Measurements from ENCODE around the gene CUL3.

The CUL3 gene

DNA sequence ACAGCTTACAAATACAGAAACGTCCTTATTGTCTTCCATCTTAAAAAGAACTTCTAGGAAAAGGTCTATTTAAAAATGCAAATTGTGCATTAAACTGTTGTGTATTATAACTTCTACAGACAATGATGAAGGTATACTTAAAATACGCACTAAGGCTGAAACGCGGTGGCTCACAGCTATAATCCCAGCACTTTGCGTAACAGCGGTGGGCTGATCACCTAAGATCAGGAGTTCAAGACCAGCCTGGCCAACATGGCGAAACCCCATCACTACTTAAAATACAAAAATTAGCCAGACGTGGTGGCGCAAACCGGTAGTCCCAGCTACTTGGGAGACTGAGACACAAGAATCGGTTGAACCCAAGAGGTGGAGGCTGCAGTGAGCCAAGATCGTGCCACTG lies 4.9 kb downstream of the CUL3 start:
- no peak for DNase-seq (ENCODE audit: low spot score)

DNA sequence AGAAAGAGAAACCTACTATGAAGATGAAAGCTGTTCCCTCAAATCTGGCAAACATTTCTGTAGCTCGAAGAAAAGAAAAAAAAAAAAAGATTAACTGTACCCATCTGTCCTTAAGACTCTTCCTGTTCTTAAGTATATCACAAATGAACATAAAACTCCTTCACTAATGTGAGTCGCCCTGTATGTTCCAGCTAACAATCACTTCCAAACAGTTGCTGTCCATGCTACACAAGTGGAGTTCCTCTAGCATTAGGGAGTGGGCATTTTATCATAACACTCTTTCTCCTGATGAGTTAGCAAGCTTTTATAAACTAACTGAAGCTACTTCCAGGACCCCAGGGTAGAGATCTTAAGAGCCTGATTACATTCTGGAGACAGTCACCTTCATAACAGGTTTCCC lies 5.8 kb downstream of the CUL3 start:
- no peak for DNase-seq (ENCODE audit: low spot score)

DNA sequence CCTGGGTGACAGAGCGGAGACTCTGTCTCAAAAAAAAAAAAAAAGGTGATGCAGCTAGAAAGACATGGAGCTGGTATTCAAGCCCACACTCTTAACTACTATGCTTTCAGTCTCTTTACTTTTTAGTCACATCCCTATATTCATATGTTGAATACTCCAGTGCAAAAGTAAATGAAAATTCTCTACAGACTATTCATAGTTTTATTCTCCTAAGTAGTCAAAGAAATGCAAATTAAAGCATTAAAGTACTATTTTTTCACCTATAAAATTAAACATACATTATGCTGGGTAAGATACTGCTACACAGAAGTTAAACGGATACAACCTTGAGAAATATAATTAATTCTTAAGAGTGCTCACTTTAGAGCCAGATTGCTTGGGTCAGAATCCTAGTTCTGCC lies 7.6 kb downstream of the CUL3 start:
- DNase-seq (ENCODE audit: low spot score): no peak

DNA sequence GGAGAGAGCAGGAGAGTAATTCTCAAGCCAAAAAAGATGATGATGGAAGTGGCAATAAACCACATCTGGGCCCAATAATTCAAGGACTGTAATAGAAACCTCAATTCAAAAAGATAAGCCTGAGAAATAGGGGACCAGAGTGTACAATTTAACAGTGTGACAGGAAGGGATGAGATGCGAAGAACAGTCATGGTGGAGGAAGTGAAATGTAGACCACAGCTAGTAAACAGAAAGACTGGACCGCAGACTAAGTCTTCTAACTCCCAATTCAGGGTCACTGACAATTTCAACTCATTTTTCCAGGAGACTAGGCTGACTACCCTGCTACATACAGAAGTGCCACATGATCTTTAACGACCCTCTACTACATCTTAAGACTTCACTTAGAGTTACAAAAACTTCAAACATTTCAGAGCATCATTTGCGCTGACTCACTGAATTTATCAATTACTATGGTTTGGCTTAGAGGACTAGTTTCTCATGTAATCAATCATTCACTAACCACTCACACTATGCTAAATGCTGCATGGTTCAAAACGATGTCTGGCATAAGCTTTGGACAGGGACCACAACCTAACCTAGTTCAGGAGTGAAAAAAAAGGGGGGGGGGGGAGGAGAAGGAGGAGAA lies 9.0 kb downstream of the CUL3 start:
- DNase-seq (ENCODE audit: low spot score): no peak

DNA sequence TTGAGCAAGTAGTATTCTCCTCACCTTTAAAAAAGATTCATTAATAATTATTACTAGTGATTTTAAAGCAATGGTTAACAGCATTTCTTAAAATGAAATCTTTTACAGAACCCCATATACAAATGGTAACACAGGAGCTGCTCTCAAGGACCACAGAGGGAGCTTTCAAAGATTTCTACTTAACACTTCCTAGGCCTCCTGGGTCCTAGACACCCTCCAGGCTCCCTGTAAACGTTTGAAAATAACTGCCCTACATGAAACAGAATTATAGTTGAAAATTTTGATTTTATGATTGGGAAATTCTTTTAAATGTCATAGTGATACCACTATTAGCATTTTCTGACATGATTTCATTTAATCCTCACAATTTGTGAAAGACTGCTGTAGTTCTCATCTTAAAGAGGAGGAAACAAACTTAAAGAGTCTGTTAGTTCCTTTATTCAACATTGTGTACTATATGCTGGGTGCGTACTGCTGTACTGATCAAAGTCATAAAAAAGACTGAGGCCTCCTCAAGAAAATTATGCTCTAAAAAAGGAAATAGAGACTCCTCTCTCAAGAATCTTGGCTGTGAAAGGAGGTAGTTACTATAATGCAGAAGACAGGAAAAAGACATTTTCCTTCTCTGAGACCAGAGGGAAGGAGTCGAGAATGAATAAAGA lies 10.6 kb downstream of the CUL3 start:
- DNase-seq (ENCODE audit: low spot score): no peak

DNA sequence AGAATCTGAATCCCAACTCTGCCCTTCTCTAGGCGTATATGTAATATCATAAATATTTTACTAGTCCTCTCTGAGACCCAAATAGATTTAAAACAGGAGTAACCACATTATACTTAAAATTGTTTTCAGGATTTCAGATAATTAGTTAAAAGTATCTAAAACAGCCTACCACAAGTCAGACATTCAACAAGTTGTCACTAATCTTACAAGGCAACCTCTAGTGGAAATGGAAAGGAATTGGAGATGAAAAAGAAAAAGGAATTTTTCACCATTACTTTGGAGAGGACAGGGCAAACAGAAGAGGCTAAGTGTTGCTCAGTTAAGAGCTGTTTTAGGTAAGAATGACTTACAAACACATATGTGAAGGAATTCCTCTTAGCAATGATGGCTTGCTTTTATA lies 11.4 kb downstream of the CUL3 start:
- DNase-seq (ENCODE audit: low spot score): no peak

DNA sequence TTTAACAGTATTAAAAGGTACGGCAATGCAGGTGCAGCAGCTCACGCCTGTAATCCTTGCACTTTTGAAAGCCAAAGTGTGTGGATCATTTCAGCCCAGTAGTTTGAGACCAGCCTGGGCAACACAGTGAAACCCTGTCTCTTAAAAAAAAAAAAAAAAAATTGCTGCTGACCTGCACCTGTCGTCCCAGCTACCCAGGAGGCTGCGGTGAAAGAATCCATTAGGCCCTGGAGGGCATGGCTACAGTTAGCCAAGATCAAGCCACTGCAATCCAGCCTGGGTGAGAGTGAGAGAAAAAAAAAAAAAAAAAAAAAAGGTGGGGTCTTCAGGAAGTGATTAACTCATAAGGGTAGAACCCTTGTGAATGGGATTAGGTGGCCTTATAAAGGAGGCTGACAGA lies 12.8 kb downstream of the CUL3 start:
- DNase-seq (ENCODE audit: low spot score): no peak

DNA sequence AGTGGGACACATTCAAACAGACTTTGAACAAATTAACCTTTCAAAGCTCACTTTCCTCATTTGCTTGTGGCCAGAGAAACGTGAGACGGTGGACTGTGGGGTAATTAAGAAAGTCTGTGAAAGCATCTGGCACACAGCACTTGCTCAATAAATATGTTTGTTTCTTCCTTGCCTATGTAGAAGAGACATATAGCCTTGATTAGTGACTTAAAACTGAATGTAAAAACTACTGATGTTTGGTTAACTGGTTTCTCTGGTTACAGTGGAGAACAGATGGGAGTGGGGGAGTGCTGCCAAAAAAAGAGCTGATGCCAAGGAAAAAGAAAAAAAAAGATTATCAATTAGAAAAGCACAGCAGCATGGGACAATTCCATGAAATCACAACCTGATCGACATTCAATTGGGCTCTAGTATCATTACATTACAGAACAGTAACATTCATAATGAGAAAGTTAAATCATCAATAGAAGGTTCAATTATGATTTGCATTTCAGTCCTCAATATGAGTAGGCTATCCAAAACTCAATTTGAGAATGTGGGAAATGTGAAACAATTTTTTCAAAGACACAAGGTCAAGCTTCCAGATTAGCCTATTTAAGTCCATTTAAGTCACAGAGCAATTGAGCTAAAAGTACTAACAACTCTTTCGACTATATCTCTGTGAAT lies 14.7 kb downstream of the CUL3 start:
- no peak for DNase-seq (ENCODE audit: low spot score)

DNA sequence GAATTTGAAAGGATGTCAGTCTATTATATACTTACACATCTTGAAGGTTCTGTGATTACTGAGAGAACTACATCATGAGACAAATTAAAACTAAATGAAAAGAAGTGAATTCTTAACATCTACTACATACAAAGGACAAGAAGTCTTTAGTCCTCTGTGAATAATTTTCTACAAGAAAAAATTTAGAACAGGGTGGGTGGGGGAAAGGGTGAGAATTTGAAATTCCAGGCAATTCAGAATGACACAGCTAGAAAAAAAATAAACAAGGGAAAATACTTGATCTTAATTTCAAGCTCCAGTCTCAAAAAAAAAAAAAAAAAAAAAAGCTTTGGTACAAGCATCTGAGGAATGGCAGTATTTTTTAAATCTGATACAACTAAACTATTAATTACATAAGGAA lies 15.5 kb downstream of the CUL3 start:
- DNase-seq (ENCODE audit: low spot score): no peak

DNA sequence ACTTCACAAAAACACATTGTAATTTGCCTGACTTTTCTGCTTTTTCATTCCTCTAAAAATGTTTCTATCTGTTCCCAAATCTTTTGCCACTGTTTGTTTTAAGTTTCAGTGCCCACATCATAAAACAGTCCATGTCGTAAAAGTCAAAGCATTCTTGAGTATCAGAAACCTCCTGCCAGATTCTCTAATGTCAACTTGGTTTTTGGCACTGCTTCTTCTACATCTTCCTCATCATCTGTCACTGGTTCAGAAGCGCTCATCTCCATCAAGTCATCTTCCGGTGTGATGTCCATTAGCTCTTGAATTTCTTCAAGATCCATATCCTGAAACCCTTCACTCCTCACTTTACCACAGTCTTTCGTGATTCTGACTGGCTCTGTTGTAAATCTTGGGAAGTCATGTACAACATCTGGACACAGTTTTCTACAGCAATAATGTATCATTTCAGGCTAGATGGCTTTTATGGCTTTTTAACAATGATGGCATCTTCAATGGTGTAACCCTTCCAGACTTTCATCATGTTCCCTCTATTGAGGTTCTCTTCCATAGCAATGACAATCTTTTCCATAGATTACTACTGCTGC lies 19.6 kb downstream of the CUL3 start:
- no peak for DNase-seq (ENCODE audit: low spot score)

DNA sequence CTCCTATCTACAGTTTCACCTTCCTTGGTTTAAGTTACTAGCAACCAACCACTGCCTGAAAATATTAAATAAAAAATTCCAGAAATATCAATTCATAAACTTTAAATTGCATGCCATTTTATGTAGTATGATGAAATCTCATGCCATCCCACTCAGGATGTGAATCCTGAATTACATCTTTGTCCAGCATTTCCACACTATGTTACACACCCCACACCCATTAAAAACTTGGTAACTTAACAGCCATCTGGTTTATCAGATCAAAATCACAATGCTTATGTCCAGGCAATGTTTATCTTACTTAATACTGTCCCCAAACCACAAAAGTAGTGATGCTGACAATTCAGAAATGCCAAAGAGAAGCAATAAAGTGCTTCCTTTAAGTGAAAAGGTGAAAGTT lies 21.6 kb downstream of the CUL3 start:
- DNase-seq (ENCODE audit: low spot score): no peak

DNA sequence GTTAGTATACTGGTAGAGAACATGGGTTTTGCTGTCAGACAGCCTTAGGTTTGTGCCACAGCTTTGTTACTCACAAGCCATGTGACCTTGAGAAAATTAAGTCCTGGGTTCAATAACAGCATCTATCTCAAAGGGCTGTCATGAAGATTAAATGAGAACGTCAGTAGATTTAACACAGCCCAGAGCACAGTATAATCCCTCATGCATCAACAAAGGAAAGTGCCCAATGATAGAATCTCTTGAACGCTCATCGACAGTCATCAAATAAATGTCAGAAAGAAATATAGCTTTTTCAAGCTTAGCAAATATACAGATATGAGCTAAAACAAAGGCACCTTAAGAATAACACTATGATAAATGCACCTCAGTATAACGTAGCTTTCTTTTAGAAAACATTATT lies 22.3 kb downstream of the CUL3 start:
- no peak for DNase-seq (ENCODE audit: low spot score)

DNA sequence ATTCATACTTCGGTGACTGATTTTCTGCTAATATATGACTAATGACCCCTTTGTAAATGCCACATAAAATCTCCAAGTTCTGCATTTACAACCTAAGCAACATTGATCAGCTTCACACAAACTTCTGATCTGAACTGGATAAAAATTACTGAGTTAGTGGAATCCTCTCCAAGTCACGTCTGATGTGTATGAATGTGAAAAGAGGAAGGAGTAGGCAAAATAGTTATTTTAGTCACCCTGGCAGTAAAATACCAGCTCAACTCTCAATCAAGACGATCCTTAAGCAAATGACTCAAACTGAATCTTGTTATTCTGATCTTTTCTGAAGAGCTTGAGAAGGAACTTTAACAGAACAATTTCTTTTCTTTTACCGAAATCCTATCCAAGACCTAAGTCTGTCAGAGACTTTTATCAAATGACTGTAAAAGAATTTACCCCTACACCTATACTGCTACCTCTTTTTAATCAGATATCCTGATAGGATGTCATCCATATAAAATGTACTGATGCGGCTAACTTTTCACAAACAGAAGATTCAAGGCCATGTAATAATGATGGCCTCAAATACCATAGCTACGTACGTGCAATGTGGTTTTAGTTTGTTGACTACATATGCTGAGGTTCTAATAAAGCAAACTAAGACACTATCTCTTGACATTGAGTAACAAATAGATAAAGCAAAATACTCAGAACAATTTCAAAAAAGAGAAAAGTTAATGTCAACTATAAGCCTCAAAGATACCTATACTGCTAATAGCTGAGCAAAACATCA lies 23.7 kb downstream of the CUL3 start:
- no peak for DNase-seq (ENCODE audit: low spot score)

DNA sequence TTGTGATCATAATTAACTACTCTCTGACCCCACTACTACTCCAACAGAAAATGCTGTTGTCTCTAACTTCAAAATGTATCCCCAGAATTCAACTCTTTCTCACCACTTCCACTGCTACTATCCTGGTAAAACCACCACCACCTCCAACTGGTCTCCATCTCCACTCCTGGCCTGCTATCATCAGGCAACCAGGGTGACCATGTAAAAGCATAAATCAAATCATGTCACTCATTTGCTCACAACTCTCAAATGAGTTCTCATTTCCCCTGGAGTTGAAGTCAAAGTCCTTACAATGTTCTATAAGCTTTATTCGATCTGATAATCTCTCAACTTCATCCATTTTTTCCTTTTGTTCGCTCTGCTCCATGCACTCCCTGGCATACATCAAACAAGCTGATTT lies 24.6 kb downstream of the CUL3 start:
- no peak for DNase-seq (ENCODE audit: low spot score)

DNA sequence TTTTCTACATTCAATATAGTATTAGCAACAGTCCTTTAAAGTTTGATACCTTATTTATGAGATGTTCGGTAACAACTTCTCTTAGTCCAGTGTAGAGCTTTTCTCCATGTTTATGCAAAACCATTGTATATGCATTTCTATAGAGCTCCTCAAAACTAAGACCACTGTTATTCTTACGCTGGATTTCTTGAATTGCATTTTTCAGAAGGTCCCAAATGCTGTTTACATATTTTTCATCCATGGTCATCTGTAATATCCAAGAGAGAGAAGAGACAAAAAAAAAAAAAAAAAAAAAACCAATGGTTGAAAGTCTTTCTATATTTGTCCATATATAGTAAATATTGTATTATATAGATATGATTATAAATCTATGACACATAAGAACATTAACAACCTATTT lies 27.6 kb downstream of the CUL3 start:
- no peak for DNase-seq (ENCODE audit: low spot score)

DNA sequence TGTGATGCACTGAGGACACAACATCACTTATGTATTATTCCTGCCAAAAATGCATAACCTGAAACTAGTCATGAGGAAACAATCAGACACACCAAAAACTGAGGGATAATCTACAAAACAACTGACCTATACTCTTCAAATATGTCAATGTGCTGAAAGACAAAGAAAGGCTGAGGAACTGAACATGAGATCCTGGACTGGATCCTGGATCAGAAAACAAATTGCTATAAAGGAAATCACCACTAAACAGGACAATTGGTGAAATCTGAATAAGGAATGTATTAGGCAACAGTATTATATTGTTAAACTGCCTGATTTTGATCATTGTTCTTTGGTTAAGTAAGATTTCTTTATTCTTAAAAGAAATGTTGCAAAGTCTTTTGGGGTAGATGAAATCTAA lies 28.8 kb downstream of the CUL3 start:
- no peak for DNase-seq (ENCODE audit: low spot score)

DNA sequence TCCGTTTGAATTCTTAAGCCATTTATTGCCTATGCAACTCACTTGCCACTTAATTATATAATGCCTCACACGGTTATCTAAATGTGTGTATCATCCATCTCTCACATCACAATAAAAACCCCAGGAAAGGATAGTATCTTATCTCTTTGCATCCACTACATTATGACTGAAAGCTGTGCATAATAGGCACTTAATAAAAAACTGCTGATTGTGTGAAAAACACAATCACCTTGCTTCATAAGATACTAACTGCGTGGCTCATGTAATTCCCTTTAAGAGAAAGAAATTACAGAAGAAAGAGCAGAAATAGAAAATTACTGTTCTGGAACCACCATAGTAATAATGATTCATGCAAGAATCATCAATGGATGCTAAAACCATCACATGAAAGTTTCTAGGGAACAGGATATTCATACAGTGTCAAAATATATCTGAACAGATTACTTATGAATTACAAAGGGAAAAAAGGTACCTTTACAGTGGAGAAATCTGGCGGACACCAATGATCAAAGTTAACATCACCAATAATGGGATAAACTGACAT lies 29.3 kb downstream of the CUL3 start:
- DNase-seq (ENCODE audit: low spot score): no peak

DNA sequence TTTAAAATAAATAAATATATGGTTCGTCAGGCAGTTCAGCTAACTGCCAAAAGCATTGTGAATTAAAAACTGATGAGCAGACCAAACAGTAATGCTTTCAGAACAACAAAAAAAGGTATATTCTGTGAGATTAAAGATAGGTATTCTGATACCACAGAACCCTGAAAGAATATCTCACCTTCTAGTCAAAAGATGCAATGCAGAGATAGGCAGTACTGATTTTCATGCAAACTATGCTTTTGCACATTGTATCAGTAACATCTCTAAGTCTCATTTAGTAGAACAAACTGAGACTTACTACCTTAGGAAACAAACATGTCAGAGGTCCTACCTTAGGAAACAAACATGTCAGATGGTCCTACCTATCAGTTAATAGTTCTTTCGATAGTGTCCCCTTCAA lies 32.4 kb downstream of the CUL3 start:
- DNase-seq (ENCODE audit: low spot score): no peak

DNA sequence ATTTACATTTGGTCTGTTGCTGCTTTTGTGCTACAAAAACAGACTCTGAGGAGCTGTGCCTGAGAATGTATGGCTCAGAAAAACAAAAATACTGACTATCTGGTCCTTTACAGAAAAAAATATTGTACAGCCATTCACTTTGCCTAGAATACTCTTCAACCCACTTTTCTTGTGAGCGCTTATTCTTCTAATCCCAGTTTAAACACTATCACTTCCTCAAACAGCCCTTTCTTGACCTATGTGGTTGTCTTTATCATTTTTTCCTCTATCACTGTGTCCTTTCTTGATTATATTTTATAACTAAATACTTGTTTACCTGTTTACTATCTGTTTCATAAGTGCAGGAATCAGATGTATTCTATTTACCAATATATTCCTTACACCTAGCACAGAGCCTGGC lies 33.5 kb downstream of the CUL3 start:
- DNase-seq (ENCODE audit: low spot score): no peak

DNA sequence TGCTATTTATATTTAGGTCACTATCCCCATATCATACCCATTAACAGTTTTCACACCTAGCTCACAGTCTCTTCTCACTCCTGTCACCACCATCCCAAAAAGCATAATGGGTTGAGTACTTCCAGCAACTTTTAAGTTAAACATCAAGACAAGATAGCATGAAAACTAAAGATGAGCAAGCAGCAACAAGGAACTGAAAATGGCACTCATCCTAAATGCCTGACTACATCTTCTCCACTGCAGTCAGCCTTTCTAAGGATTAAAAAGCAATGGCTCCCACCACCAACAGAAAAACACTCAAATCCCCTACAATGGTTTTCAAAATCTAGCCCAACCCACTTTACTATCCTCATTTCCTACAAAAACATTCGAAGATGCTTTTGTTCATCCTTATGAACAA lies 38.2 kb downstream of the CUL3 start:
- no peak for DNase-seq (ENCODE audit: low spot score)

DNA sequence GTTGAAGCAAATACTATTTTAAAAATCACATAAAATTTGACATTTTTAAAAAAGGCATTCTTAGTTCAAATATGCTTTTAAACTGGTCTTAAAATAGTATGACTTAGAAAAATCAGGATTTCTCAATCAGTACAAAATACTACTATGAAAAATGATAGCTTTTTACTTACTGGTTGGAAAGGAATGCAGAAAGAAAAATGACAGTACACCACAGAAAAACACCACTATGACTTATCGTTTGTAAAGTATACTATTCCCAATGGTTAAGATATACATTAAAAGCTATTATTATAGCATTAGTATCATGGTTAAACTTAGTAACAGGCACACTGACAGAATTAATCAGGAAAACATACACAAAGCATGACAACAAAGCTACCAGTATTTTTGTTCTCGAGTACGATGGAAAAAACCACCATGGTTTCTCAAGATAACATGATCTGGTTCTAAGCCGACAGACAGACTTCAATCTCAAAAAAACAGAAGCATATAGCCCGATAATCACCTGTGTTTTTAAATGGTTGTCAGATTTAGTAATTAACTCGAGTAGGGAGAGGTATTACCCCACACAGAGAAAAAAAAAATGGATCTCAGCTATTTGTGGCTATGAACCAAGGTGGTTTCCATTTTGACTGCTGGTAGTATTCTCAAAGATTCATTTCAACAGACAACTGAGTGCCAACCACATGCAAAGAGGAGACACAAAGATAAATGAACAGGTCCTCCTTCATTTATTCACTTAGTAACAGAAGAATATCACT lies 39.1 kb downstream of the CUL3 start:
- DNase-seq (ENCODE audit: low spot score): no peak

DNA sequence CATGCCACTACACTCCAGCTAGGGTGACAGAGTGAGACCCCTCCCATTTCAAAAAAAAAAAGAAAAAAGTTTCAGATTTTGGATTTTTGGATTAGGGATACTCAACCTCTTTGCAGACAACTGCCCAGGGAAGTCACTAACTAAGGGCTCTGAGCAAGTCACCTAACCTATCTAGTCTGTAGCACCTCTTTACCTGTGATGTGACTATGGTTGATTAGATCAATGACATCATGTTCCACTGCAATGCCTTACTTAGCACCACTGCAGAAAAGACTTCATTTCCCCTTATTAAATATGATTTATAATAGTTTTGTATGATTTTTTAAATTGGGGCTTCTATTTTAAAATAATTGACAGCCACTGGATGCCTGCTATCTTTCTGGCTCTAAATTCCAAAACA lies 41.2 kb downstream of the CUL3 start:
- DNase-seq (ENCODE audit: low spot score): no peak
